Stimulated activated CD8-positive, alpha-beta memory T cell treated with anti-CD3 and anti-CD28 coated beads, Interleukin-4, amount 100 ng/mL, for 1 hour (primary cell): ENCODE results near the gene ZSCAN2.
A peak's percentile ranks its signal among the peaks of the same experiment; 100 is the strongest.
"Not testable (repeated sequence)": the region's sequence is repeated elsewhere in the genome, so short reads cannot be mapped to it uniquely, and the experiment has no call there.

Source experiments
- DNase-seq, 2 donors: peaks; one replicate each; pipeline ENCODE4 v3.0.0-alpha.2; 2020; ENCODE audit warnings: low read depth in 2 of 2, low spot score in 1 of 2

The ZSCAN2 gene

GRCh38 chr15:84634228-84634837, 33.5 kb downstream of the ZSCAN2 start:
- DNase-seq = no peak

DNA sequence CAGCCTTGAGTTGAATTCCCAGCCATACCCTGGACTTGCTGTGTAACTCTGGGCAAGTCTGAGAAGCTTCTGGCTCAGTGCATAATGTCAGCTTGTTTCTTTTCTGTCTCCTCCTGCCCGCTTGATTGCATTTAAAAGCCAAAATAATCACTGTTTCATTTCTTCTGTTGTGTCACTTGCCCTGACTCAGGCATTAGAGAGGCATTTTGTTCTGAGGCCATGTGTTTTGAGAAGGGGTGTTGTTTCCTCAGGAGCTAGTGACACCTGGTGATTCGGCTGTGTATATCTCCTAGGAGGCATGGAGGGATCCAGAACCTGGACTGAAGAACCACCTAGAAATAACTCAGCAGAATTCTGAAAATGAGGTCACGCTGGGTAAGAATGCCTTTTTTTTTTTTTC, 37.3 kb downstream of the ZSCAN2 start:
- DNase-seq = no peak

GRCh38 chr15:84641871-84642270, 41.1 kb downstream of the ZSCAN2 start:
- DNase-seq = not testable (repeated sequence)

- not testable (repeated sequence) for DNase-seq
These were observed 41.8 kb downstream of the ZSCAN2 start for GRCh38 chr15:84642640-84643039.

- DNase-seq = no peak
These were observed 43.0 kb downstream of the ZSCAN2 start for GRCh38 chr15:84643838-84644237.

DNA sequence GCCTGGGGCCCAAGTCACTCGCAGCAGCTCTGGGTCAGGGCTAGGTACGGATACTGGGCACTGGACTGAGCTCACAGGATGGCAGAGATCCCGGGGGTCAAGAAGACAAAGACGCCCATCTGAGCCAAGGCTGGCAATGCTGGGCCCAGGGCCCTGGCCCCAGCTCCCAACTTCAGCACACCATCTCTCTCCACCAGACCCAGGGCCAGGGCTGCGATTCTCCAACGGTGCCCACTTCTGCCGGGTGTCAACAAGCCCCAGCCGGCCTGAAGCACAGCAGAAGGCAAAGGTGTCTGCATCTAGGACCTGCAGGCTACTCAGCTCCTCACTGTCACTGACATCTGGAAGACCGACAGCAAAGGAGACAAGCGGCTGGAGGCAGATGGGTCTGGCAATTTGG, 44.7 kb downstream of the ZSCAN2 start:
- DNase-seq = no peak

DNA sequence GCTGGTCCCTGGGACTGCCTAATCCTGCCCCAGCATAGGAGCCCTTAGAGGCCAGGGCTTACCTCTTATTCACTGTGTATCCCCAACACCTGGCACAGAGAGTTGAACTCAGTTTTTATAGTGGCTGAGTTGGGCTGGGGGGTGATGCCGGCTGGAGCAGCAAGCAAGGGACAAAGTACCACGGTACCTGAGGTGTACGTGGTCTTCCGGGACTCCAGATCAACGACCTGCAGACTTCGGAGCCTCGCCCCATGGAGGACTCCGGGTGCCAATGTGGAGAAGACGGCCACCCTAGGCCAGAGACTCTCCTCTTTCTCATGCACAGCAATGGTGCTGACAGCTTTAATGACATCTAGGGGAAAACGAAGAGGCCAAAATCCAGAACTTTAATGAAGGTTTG, 45.2 kb downstream of the ZSCAN2 start:
- DNase-seq = no peak

GRCh38 chr15:84647726-84648125, 46.9 kb downstream of the ZSCAN2 start:
- DNase-seq = no peak

GRCh38 chr15:84648539-84648938, 47.7 kb downstream of the ZSCAN2 start:
- no peak for DNase-seq

DNA sequence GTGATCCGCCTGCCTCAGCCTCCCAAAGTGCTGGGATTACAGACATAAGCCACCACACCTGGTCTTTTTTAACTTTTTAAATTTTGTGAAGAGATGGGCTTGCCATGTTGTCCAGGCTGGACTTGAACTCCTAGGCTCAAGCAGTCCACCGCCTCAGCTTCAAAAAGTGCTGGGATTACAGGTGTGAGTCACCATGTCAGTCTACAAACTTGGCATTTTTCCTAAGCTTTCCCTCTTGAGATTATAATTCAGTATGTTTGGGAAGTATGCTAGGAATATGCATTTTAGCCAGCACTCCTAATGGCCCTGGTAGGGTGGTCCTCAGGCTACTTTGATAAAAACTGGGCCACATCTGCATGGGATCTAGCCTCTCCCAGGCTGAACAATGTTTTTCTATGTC, 48.9 kb downstream of the ZSCAN2 start:
- DNase-seq = no peak

- no peak for DNase-seq
These were observed 52.7 kb downstream of the ZSCAN2 start for GRCh38 chr15:84653584-84653909.

- peak; percentile 96 to 97 for DNase-seq
These were observed 53.3 kb downstream of the ZSCAN2 start, which contains the start of gene WDR73 for GRCh38 chr15:84653910-84654688. WDR73 (minus strand) TSS chr15:84654283; CDS start chr15:84654274, 9 bp downstream.

GRCh38 chr15:84654689-84655453, 54.1 kb downstream of the ZSCAN2 start:
- peak; percentile 49 to 55 for DNase-seq

GRCh38 chr15:84656972-84657371, 56.2 kb downstream of the ZSCAN2 start:
- DNase-seq = no peak

GRCh38 chr15:84657748-84658079, 56.9 kb downstream of the ZSCAN2 start:
- no peak for DNase-seq

GRCh38 chr15:84658080-84658787, 57.4 kb downstream of the ZSCAN2 start, which contains the start of gene NMB:
NMB (minus strand) TSS chr15:84658199; CDS start chr15:84658152, 47 bp downstream.
- peak; percentile 56 to 66 for DNase-seq

DNA sequence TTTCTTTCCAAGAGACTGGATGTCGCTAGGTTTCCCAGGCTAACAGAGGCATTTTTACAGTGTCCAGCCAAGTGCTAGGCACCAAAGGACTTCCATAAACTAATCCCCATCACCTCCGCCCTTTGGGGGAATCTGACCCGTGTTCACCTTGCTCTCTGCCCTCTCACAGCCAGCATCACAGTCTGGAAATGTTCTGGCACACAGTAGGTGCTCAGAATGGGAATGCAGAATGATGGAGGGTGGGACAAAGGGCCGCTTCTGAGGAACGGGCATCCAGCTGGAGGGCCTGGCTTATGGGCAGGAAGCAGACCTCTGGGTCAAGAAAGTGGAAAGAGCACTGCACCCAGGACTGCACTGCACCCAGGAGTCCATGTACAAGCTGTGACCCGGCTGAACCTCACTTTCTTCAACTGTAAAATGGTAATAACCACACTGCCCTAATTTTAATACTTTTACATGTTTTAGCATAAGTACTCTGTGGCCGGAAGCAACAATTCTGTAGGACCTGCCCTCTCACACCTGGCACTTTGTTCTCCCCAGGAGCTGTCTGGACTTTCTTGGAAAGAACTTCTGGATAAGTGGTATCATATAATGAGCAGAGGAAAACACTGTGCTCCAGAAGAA, 58.1 kb downstream of the ZSCAN2 start:
- no peak for DNase-seq

- no peak for DNase-seq
These were observed 59.3 kb downstream of the ZSCAN2 start for GRCh38 chr15:84659904-84660781.

DNA sequence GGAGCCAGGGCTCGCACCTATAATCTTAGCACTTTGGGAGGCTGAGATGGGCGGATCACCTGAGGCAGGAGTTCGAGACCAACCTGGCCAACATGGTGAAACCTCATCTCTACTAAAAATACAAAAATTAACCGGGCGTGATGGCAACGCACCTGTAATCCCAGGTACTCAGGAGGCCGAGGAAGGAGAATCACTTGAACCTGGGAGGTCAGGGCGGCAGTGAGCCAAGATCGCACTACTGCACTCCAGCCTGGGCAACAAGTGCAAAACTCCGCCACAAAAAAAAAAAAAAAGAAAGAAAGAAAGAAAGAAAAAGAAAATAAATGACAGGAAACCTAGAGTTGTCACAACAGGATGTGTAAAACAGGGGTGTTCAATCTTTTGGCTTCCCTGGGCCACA, 60.2 kb downstream of the ZSCAN2 start:
- DNase-seq = no peak

GRCh38 chr15:84666373-84666772, 65.6 kb downstream of the ZSCAN2 start:
- no peak for DNase-seq
